IPS DF 6.9 (cell line): ENCODE measurements around the gene TPRG1.
"Not testable (repeated sequence)": the region's sequence is repeated elsewhere in the genome, so short reads cannot be mapped to it uniquely, and the experiment has no call there.

ENCODE experiments used
- DNase-seq: peaks from one replicate; pipeline ENCODE4 v3.0.0-alpha.2; 2013; ENCODE audit warnings: low read depth, low spot score
- H3K27ac ChIP-seq: one replicate; pipeline ENCODE4 v1.5.1; 2013; ENCODE audit warnings: low read length, control low read depth
- H3K27me3 ChIP-seq: 2 replicates; pipeline ENCODE4 v1.6.1; 2013; ENCODE audit warnings: mild to moderate bottlenecking, low read length; ENCODE audit not compliant: control insufficient read depth, insufficient read depth
- H3K36me3 ChIP-seq: 2 replicates; pipeline ENCODE4 v1.6.1; 2013; ENCODE audit warnings: low read length; ENCODE audit not compliant: control insufficient read depth, insufficient read depth
- H3K4me1 ChIP-seq: 2 replicates; pipeline ENCODE4 v1.6.1; 2013; ENCODE audit warnings: low read length; ENCODE audit not compliant: control insufficient read depth, insufficient read depth
- H3K4me3 ChIP-seq: 2 replicates; pipeline ENCODE4 v1.5.1; 2013; ENCODE audit warnings: mild to moderate bottlenecking, low read length
- H3K9me3 ChIP-seq: 2 replicates; pipeline ENCODE4 v1.6.1; 2013; ENCODE audit warnings: low read length, inconsistent platforms; ENCODE audit not compliant: control insufficient read depth, insufficient read depth
- WGBS: extraction: QIAGEN DNeasy Blood & Tissue Kit; methylation state at CpG from one replicate; pipeline ENCODE4 v1.1.7; 2013; ENCODE audit warnings: mixed read lengths, missing lambda C conversion rate; ENCODE audit not compliant: insufficient read length, insufficient coverage; 5-methylcytosine and 5-hydroxymethylcytosine counted together

TPRG1 gene

DNA sequence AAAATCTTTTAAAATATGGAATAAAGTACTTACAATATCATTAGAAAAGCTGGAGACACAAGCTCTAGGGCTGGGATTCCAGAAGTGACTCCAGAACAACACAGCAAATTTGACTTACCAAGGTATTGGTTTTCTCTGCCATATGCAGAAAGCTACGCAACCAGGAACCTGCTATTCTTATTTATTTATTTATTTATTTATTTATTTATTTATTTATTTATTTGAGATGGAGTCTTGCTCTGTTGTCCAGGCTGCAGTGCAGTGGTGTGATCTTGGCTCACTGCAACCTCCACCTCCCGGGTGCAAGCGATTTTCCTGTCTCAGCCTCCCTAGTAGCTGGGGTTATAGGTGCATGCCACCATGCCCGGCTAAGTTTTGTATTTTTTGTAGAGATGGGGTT is 157.9 kb downstream of the TPRG1 start:
- H3K4me1 ChIP-seq, H3K4me3 ChIP-seq, H3K9me3 ChIP-seq, DNase-seq, H3K36me3 ChIP-seq, H3K27ac ChIP-seq, H3K27me3 ChIP-seq: not testable (repeated sequence)
- WGBS: no CpG with 5 or more reads among the region's 4 CpGs

DNA sequence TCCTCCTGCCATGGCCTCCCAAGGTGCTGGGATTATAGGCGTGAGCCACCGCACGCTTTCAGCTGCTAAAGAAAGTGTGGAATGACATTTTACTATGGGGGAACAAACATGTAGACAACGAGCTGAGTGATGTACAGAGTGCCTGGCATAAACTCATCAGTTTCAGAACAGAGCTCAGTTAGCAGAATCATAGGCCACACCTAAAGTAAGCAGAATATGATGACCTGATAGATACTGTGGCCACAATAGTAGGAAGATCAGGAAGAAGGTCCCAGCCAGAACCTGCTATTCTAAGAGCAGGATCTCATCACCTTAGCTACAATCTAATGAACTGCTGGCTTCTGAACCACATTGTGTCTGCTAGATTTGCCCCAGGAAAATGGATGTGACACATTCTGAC is 158.3 kb downstream of the TPRG1 start:
- H3K4me1 ChIP-seq: no peaks in the 10 kb centered on the region
- no peak overlapping the region for H3K27ac ChIP-seq
- H3K27me3 ChIP-seq: no peaks in the 10 kb centered on the region
- DNase-seq: no peak
- H3K4me3 ChIP-seq: no peak overlapping the region
- no peaks in the 10 kb centered on the region for H3K36me3 ChIP-seq
- H3K9me3 ChIP-seq: no peaks in the 10 kb centered on the region
- no CpG with 5 or more reads among the region's 4 CpGs for WGBS

DNA sequence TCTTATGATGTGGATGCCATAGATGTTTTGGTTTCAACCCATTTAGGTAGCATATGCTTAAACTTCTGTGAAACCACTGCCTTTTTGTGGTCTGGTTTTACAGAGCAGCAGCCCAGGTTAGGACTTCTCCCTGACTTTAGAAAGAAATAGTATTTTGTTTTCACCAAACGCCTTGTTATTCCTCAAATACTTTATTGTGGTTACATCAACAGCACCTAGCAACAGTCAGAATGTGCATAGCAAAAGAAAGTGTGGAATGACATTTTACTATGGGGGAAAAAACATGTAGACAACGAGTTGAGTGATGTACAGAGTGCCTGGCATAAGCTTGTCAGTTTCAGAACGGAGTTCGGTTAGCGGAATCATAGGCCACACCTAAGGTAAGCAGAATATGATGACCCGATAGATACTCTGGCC is 159.2 kb downstream of the TPRG1 start:
- no peak overlapping the region for H3K27ac ChIP-seq

DNA sequence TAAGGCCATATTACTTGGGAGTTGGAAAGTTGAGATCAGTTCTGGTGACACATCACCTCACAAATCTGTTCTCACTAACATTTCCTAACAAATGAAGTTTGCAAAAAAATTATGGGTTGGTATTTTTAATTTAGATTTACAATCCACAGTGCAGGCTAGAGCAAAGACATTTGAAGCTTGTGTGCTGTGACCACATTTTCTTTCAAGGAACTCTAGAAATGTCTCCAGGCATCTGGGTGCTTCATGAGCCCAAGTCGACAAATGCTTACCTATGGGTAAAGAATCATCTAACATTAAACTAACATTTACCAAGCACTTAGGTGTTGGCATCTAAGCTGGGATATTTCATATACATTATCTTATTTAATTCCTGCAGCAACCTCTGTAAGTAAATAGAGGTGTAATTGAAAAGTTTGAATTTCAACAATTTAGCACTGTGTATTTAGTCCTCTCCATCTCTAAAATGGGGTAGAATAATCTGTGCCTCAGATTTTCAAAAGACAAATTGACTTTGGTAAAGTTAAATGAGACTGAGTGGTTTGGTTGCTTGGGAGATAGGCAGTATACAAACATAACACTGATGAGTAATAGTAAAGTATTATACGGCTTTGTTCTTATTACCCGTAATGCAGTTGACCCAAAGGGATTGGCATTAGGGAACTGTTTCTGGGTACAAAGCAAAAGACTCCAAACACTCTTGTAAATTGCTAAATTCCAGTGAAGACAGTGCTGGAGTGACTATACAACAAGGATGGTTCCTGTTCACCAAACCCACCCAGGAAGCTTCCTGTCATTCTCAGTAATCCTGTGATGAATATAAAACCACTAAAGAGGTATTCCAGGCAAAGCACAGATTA is 162.5 kb downstream of the TPRG1 start:
- no peaks in the 10 kb centered on the region for H3K4me1 ChIP-seq
- no peak overlapping the region for H3K27ac ChIP-seq
- DNase-seq: no peak
- WGBS: no CpG with 5 or more reads among the region's 3 CpGs
- no peak overlapping the region for H3K4me3 ChIP-seq
- no peaks in the 10 kb centered on the region for H3K9me3 ChIP-seq
- no peaks in the 10 kb centered on the region for H3K27me3 ChIP-seq
- no peaks in the 10 kb centered on the region for H3K36me3 ChIP-seq

More for the DNA sequence above, 159.2 kb downstream of the TPRG1 start:
- no peak overlapping the region for H3K4me3 ChIP-seq
- H3K27me3 ChIP-seq: no peaks in the 10 kb centered on the region
- no peaks in the 10 kb centered on the region for H3K9me3 ChIP-seq
- no peak for DNase-seq
- WGBS: no CpG with 5 or more reads among the region's 6 CpGs
- H3K36me3 ChIP-seq: no peaks in the 10 kb centered on the region
- H3K4me1 ChIP-seq: no peaks in the 10 kb centered on the region

DNA sequence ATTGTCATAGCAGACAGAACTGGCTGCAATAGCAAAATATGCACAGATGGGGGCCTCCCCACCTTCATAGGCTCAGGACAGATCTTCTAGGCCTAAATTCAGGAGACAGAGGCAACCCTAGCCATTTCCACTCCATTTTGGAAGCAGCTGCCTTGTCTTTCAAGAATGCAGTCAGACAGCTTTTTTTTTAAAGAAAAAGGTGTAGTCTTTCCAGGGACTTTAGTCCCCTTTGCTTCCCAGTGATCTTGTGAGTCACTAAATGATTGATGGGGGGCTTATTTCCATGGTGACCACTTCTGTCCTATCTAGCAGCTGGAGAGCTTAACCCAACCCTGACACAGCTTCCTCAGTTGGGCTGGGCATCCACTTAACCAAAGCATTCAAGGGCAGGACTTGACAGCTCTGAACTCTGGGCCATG is 165.9 kb downstream of the TPRG1 start:
- no peaks in the 10 kb centered on the region for H3K9me3 ChIP-seq
- DNase-seq: no peak
- H3K27me3 ChIP-seq: no peaks in the 10 kb centered on the region
- no peaks in the 10 kb centered on the region for H3K36me3 ChIP-seq
- no peaks in the 10 kb centered on the region for H3K4me1 ChIP-seq
- no peak overlapping the region for H3K4me3 ChIP-seq
- no peak overlapping the region for H3K27ac ChIP-seq

DNA sequence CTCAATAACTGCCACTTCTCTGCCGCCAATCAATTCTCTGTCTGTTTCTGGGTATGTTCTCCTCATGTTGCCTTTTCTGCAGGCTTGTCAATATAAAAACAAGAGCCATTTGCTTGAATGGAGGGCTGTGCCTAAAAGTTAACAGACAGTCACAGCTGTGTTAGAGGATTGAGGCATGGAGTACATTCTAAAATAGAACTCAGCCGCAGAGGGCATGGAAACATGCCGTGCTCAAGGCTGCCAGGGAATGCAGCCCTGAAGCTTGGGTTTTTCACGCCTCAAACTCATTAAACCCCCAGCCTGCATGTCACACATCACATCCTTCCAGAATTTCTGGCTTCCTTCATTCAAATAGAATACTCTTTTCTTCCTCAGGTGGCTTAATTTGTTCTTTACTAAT is 166.6 kb downstream of the TPRG1 start:
- no peak for DNase-seq
- H3K9me3 ChIP-seq: no peaks in the 10 kb centered on the region
- H3K27me3 ChIP-seq: no peaks in the 10 kb centered on the region
- no peak overlapping the region for H3K4me3 ChIP-seq
- no peak overlapping the region for H3K27ac ChIP-seq
- no CpG with 5 or more reads among the region's 4 CpGs for WGBS
- H3K4me1 ChIP-seq: no peaks in the 10 kb centered on the region
- H3K36me3 ChIP-seq: no peaks in the 10 kb centered on the region

DNA sequence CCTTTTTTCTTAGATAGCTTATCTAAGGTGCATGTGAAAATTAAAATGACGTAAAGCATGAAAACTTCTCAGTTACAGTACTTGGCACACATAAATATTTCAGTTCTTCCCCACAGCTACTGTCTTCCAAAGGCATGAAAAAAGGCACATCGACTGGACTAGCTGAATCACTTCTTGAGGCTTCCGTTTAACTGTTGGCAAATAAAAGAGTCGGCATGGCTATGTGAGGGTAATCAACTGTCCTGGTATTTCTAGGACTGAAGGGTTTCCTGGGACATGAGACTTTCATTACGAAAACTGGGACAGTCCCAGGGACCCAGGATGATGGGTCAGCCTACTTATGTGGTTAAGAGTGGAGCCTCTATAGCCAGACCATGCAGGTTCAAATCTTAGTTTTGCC is 168.2 kb downstream of the TPRG1 start:
- Histone ChIP-seq H3K4me3 (no peak overlapping the region), H3K27me3 (no peaks in the 10 kb centered on the region), H3K9me3 (no peaks in the 10 kb centered on the region), H3K36me3 (no peaks in the 10 kb centered on the region), H3K27ac (no peak overlapping the region), H3K4me1 (no peaks in the 10 kb centered on the region)
- DNase-seq: no peak
- WGBS: no CpG with 5 or more reads among the region's 5 CpGs

DNA sequence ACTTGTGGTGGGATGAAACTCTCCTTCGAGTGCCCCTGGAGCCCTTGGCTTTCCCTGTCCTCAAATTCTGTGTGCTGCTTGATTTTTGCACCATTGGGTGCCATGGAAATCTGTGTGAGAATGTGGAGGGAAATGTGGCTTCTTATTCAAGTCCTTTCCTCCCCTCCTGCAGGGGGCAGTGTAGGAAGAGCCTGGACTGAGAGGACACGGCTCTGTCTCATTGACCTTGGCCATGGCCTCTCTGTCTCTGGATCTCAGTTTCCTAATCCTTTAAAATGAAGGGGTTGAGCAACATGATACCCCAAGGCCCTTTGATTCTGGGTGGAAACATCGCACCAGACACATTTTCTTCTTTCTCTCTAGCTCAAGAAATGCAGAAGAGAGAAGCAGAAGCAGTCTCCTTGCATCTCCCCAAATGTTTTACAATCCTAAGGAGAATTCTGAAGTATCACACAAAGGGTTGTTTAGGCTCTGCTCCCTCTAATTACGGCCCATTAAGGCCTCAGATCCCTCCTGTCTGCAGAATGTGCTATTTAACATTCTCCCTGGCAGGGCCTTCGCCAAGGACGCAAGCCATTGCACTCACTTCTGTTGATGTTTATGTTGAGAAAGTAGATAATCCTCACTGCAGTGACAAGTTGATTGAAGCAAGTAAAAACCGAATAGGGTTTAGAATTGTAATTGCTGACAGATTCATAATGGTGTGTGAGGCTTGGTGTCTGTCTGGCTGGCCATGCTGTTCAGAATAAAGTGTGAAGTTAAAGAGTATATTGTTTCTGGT is 169.1 kb downstream of the TPRG1 start:
- peak; percentile 33 for DNase-seq
- no peak overlapping the region for H3K27ac ChIP-seq
- no peaks in the 10 kb centered on the region for H3K9me3 ChIP-seq
- no peaks in the 10 kb centered on the region for H3K36me3 ChIP-seq
- no peaks in the 10 kb centered on the region for H3K4me1 ChIP-seq
- WGBS: no CpG with 5 or more reads among the region's 7 CpGs
- H3K27me3 ChIP-seq: no peaks in the 10 kb centered on the region
- H3K4me3 ChIP-seq: no peak overlapping the region

DNA sequence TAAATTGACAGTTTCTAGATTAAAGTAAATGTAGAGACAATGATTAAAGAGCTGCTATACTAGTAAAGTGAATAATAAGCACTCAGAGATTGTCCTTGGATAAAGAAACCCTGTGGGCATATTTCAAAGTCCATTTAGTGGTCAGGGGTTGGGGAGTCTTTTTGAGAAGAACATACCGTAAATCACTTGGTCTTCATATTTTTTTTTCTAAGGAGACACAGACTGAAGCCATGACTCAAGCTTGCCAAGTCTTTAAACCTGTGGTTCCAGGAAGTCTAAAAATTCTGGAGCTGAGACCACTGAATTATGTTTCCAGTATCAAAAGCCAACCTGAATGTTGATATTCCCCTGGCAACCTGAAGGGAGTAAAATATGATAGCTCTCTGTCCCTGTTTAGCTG is 171.0 kb downstream of the TPRG1 start:
- no peaks in the 10 kb centered on the region for H3K27me3 ChIP-seq
- H3K4me3 ChIP-seq: no peak overlapping the region
- H3K27ac ChIP-seq: no peak overlapping the region
- no CpG with 5 or more reads among the region's 1 CpG for WGBS
- no peaks in the 10 kb centered on the region for H3K36me3 ChIP-seq
- DNase-seq: no peak
- H3K9me3 ChIP-seq: no peaks in the 10 kb centered on the region
- no peaks in the 10 kb centered on the region for H3K4me1 ChIP-seq

DNA sequence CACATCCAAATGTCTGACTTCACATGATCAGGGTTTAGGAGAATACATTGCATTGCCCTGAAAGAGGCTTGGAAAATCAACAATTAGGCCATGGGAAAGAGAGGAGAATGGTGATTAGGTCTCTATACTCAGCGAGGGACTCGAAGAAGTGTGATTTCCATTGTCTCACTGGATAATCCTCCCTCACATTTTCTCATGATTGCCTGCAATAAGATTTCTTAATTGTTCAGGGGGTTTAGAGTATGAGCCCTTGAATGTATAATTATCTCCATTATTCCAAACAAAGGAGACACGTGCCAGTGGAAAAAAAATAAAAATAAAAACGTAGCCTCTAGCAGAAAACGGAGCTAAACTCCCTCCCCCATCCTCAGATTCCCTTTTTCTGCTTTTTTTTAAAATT is 173.2 kb downstream of the TPRG1 start:
- no peaks in the 10 kb centered on the region for H3K27me3 ChIP-seq
- H3K36me3 ChIP-seq: no peaks in the 10 kb centered on the region
- no peaks in the 10 kb centered on the region for H3K4me1 ChIP-seq
- WGBS: no CpG with 5 or more reads among the region's 5 CpGs
- no peak overlapping the region for H3K4me3 ChIP-seq
- no peak overlapping the region for H3K27ac ChIP-seq
- DNase-seq: no peak
- H3K9me3 ChIP-seq: no peaks in the 10 kb centered on the region
